Glomerular endothelial cell (primary cell): ENCODE data around the gene CSNK1D. TPM values are rescaled to one million over a fixed set of nuclear protein-coding genes. Genes with fewer than 3 reads are reported as not detected.

Source experiments
- DNase-seq: peaks from one replicate; pipeline ENCODE4 v3.0.0-alpha.2; 2011; ENCODE audit warnings: low read depth, low spot score; ENCODE audit errors: extremely low read depth
- total RNA-seq: library from RNA; depleted of rRNA; stranded (reverse); fragments of >200 nt; gene quantifications from 2 replicates; pipeline ENCODE4 v1.2.3, GENCODE V29; 2015

The CSNK1D gene
- total RNA-seq, 1 donor from 2014 or later, result 88.0 TPM

- DNase-seq, result no peak
Observed at GRCh38 chr17:82241183-82241925, 32.1 kb downstream of the CSNK1D start.

- no peak for DNase-seq
Observed at GRCh38 chr17:82240506-82241182, 32.9 kb downstream of the CSNK1D start.

DNA sequence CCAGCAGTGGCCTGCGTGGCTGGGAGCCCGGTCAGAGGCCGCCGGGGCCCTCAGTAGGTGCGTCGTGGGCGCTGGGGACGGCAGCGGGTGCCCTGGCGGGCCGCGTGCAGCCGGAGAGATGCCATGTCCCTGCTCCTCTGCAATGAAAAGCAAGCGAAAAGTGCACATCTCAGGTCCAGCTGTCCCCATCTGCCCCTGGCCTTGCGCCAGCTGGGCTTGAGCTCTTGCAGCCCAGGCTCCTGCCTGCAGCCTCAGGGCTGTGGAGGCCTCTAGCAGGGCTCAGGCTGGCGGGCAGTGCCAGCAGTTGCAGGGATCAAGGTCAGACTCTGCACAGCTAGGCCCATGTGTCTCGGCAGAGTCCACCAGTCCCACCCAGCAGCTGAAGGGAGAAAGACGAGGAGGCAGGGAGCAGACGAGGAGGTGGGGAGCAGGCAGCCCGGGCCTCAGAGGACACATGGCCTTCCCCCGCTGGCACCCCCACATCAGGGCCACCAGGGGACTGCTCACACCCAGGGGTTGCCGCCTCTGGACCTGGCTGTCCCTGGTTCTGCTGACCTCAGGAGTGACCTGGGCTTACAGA lies 33.5 kb downstream of the CSNK1D start:
- DNase-seq, result no peak

DNA sequence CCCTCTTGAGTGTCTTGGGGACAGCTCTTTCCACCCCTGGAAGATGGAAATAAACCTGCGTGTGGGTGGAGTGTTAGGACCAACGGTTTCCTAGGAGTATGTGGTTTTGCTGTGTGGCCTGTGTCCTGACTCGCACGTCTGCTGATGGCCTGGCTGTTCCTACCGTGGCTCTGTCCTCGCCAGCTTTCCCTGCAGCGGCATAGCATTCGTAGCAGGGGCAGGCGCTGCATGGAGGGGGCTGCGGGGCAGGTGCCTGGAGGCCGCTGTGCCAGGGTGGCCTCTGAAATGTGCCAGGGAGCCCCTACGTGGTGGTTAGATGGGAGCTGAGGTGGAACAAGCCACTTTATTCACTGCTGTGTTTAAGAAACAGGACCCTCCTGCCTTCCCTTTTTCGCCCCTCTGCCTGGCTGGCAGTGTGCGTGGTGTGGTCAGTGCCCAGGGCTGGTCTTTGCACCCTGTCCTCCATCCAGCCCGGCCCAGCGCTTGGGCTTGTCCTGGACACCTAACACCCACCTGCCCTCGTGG lies 34.0 kb downstream of the CSNK1D start:
- DNase-seq, result no peak

GRCh38 chr17:82238472-82239201 lies 34.9 kb downstream of the CSNK1D start:
- no peak for DNase-seq

GRCh38 chr17:82237746-82238471 lies 35.6 kb downstream of the CSNK1D start:
- no peak for DNase-seq

DNA sequence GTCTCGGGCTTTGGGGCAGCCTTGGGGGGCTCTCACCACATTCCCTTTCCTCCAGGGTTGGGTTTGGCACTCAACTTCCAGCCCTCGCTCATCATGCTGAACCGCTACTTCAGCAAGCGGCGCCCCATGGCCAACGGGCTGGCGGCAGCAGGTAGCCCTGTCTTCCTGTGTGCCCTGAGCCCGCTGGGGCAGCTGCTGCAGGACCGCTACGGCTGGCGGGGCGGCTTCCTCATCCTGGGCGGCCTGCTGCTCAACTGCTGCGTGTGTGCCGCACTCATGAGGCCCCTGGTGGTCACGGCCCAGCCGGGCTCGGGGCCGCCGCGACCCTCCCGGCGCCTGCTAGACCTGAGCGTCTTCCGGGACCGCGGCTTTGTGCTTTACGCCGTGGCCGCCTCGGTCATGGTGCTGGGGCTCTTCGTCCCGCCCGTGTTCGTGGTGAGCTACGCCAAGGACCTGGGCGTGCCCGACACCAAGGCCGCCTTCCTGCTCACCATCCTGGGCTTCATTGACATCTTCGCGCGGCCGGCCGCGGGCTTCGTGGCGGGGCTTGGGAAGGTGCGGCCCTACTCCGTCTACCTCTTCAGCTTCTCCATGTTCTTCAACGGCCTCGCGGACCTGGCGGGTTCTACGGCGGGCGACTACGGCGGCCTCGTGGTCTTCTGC lies 36.3 kb downstream of the CSNK1D start:
- no peak for DNase-seq

- no peak for DNase-seq
Observed at GRCh38 chr17:82236142-82236971, 37.1 kb downstream of the CSNK1D start.

DNA sequence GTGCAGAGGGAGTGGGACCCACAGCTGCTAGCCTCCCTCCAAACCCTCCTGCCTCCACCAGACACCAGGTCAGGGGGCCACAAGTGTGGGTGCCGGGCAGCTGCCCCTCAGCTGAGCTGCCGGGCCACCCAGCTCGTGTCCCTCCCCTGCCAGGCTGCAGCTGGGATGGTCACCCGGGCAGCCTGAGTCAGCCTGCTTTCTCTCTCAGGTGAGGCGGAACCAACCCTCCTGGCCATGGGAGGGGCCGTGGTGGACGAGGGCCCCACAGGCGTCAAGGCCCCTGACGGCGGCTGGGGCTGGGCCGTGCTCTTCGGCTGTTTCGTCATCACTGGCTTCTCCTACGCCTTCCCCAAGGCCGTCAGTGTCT lies 37.7 kb downstream of the CSNK1D start:
- DNase-seq, result no peak

DNA sequence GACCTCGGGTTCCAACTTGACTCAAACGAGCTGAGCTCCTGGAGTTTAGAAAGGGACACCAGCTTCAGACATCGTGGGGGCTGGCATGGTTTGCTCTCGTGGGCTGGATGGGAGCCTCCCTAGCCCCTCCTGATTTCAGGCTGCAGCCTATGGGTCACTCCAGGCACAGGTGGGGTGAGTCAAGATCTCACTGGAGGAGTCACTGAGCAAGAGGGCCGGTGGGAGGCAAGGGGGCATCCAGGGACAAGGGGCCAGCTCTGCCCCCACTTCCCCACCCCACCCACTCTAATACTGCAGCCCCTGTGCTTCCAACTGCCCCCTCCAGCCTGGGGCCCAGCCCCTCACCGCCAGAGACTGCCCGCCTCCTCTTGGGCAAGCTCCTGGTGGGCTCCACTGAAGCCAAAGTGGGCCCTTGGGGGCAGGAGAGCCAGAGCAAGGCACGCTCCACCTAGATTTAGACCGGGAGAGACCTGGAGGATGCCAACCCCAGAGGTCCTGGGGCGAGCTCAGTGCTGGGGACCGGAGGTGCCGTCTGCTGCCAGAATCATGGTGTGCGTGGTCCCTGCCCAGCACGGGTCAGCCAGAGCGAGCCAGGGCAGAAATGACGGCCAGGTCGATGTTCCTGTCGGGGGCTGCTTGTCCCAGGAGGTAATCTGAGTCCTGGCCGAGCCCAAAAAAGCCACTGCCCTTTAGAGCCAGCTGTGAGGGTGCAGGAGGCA lies 38.3 kb downstream of the CSNK1D start:
- no peak for DNase-seq

- DNase-seq, result no peak
Observed at GRCh38 chr17:82234211-82235055, 39.1 kb downstream of the CSNK1D start.

GRCh38 chr17:82232876-82233785 lies 40.4 kb downstream of the CSNK1D start:
- DNase-seq, result no peak

DNA sequence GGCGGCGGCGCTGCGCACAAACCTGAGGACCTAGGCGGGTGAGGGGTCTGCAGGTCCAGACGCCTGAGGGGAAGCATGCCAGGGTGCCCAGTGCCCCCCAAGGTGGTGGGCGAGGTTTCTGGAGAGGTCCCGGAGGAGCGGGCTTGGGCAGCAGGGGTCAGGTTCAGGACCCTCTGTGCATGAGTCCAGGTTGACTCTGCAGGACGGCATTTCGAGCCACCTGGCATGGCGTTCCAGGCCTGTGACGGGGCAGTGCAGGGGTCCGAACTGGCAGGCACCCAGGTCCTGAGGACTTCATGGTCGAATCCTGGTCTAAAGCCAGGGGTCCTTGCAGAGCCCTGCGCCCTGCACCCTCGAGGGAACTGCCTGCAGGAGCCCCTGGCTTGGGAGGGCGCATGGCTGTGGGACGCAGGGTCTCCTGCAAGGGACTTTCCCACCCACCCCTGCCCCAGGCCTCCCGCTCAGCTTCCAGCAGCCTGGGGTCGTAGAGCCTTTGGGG lies 41.1 kb downstream of the CSNK1D start:
- DNase-seq, result no peak

DNA sequence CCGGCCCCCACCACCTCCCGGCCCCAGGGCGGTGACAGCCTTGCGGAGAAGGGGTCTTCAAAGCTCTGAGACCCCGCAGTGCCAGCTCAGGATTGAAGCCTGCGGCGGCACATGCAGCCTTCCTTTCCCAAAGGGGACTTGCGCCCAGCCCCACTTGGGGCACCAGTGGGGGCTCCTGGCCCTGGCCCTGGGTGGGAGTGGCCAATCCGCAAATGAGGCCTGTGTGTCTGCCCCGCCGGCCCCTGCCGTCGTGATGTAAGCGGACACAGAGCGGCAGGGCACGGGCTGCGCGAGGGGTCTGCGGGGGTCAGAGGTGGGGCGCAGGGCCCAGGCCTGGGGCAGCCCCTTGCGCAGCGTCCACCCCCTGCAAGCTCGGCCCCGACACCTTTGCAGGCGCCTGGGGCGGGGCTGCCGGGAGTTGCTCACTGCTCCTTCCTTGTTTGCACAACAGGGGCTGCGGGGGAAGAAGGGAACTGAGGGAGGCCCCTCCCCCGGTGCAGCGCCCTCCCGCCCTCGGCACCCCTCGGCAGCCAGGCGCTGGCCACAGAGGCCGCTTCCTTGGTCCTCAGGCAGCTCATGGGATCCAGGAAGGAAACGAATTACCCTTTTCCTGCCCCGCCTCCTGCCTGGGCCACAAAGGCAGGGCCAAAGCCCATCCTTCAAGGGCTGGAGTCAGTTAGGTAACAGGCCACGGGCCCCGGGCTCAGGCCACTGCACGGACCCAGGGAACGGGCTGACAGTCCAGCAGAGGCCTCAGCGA lies 41.8 kb downstream of the CSNK1D start:
- no peak for DNase-seq

DNA sequence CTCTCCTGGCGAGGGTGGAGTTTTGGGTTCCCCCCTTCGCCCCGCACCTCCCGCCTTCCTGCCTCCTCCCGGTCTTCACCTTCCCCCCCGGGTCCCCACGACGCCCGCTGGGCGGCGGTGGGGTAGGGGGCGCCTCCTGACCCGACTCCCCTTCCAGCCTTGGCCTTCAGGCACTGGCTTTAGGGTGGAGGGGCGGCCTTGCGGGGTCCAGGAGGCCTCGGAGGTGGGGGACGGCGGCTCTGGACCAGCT lies 42.3 kb downstream of the CSNK1D start:
- no peak for DNase-seq
